OCI-LY3 (cell line): ENCODE data around the gene S1PR5.
A peak's percentile ranks its signal among the peaks of the same experiment; 100 is the strongest.

Experiments
- H2AFZ ChIP-seq: fragments of 200-600, 300-600 bp; shearing (Covaris generic); 2 replicates; pipeline ENCODE4 v1.6.0; 2014; ENCODE audit warnings: antibody characterized with exemption, low read depth, low read length
- H3K27ac ChIP-seq: fragments of 200-600, 300-600 bp; sonication (generic); 2 replicates; pipeline ENCODE4 v1.5.1; 2014; ENCODE audit warnings: mild to moderate bottlenecking, low read length, moderate library complexity, mixed read lengths
- H3K27me3 ChIP-seq: fragments of 200-600, 300-600 bp; sonication (generic); 2 replicates; pipeline ENCODE4 v1.6.1; 2014; ENCODE audit warnings: low read depth, low read length, mixed read lengths
- H3K36me3 ChIP-seq: fragments of 200-600, 300-600 bp; sonication (generic); replicated peaks from 2 replicates; pipeline ENCODE3; 2014; ENCODE audit warnings: low read depth, low read length, mixed read lengths
- H3K4me1 ChIP-seq: fragments of 300-600, 200-600 bp; sonication (generic); 2 replicates; pipeline ENCODE4 v1.6.1; 2014; ENCODE audit warnings: low read length, mixed read lengths
- H3K4me2 ChIP-seq: fragments of 200-600, 300-600 bp; sonication (generic); 2 replicates; pipeline ENCODE4 v1.6.1; 2014; ENCODE audit warnings: low read length, mixed read lengths
- H3K4me3 ChIP-seq: fragments of 300-600, 200-600 bp; sonication (generic); 2 replicates; pipeline ENCODE4 v1.5.1; 2014; ENCODE audit warnings: antibody characterized with exemption, mild to moderate bottlenecking, low read length, moderate library complexity
- H3K79me2 ChIP-seq: fragments of 300-600, 200-600 bp; shearing (Covaris generic); 2 replicates; pipeline ENCODE4 v1.6.1; 2014; ENCODE audit warnings: mild to moderate bottlenecking, low read length, mixed read lengths
- H3K9ac ChIP-seq: fragments of 300-600, 200-600 bp; shearing (Covaris generic); 2 replicates; pipeline ENCODE4 v1.6.0; 2014; ENCODE audit warnings: mild to moderate bottlenecking, low read length, moderate library complexity
- H3K9me3 ChIP-seq: fragments of 200-600, 300-600 bp; shearing (Covaris generic); 2 replicates; pipeline ENCODE4 v1.6.1; 2014; ENCODE audit warnings: low read length, mixed read lengths; ENCODE audit not compliant: insufficient read depth
- H4K20me1 ChIP-seq: fragments of 200-600, 300-600 bp; sonication (generic); 2 replicates; pipeline ENCODE4 v1.6.1; 2016; ENCODE audit warnings: low read length, mixed read lengths; ENCODE audit not compliant: insufficient read depth
- EZH2phosphoT487 ChIP-seq: fragments of 200-600 bp; shearing (Covaris generic); IDR thresholded peaks from 2 replicates; pipeline ENCODE4 v1.6.1; 2018; ENCODE audit warnings: antibody characterized with exemption, mixed run types, low read depth
- TF ChIP-seq, protein P1 (sequence below): fragments of 200-600, 300-600 bp; sonication (generic); IDR thresholded peaks from 2 replicates; pipeline ENCODE4 v1.5.1; 2014; ENCODE audit warnings: antibody characterized with exemption, low read length, low read depth

Gene S1PR5

GRCh38 chr19:10521461-10522171 lies 4.4 kb upstream of the S1PR5 start:
- Histone ChIP-seq H3K4me1 (peaks cover 12% of the 10 kb centered on the region), H3K36me3 (no peaks in the 10 kb centered on the region), H4K20me1 (no peaks in the 10 kb centered on the region), H3K4me3 (no peak overlapping the region), H3K9ac (no peak overlapping the region), H3K9me3 (no peaks in the 10 kb centered on the region), H3K27me3 (peaks cover 32% of the 10 kb centered on the region), H3K79me2 (no peaks in the 10 kb centered on the region), H2AFZ (no peak overlapping the region), H3K27ac (no peak overlapping the region), H3K4me2 (no peak overlapping the region)
- no peak for TF ChIP-seq EZH2phosphoT487
- TF ChIP-seq, protein P1, sequence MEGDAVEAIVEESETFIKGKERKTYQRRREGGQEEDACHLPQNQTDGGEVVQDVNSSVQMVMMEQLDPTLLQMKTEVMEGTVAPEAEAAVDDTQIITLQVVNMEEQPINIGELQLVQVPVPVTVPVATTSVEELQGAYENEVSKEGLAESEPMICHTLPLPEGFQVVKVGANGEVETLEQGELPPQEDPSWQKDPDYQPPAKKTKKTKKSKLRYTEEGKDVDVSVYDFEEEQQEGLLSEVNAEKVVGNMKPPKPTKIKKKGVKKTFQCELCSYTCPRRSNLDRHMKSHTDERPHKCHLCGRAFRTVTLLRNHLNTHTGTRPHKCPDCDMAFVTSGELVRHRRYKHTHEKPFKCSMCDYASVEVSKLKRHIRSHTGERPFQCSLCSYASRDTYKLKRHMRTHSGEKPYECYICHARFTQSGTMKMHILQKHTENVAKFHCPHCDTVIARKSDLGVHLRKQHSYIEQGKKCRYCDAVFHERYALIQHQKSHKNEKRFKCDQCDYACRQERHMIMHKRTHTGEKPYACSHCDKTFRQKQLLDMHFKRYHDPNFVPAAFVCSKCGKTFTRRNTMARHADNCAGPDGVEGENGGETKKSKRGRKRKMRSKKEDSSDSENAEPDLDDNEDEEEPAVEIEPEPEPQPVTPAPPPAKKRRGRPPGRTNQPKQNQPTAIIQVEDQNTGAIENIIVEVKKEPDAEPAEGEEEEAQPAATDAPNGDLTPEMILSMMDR = no peak

DNA sequence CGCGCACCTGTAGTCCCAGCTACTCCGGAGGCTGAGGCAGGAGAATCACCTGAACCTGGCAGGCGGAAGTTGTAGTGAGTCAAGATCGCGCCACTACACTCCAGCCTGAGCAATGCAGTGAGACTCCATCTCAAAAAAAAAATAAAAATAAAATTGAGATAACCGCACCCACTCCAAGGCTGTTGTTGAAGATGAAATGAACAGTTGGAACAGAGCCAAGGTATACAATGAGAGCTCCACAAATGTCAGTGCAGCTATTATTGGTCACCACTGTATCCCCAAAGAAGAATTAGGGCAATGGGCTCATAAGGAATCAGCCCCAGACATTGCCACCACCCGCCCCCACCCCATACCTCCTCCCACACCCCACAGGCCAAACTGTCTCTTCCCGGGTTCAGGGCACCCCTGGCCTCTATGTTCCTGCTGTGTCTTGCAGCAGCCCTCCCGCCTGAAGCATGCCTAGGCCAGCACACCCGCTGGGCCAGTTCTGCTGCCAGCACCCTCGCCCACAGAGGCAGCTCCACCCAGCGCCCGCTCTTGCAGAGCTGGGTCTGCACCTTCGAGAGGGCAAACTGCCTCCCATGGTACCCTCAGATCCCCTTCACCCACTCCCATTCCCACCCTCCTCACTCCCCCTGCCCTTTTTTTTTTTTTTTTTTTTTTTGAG lies 3.5 kb upstream of the S1PR5 start:
- H3K4me2 ChIP-seq = no peak overlapping the region
- no peak overlapping the region for H3K4me3 ChIP-seq
- H2AFZ ChIP-seq = no peak overlapping the region
- no peaks in the 10 kb centered on the region for H4K20me1 ChIP-seq
- peaks cover 32% of the 10 kb centered on the region for H3K27me3 ChIP-seq
- H3K36me3 ChIP-seq = no peaks in the 10 kb centered on the region
- no peak overlapping the region for H3K27ac ChIP-seq
- H3K9me3 ChIP-seq = no peaks in the 10 kb centered on the region
- H3K79me2 ChIP-seq = no peaks in the 10 kb centered on the region
- no peak overlapping the region for H3K9ac ChIP-seq
- H3K4me1 ChIP-seq = peaks cover 12% of the 10 kb centered on the region
- no peak for TF ChIP-seq EZH2phosphoT487
- TF ChIP-seq, protein P1 = no peak

GRCh38 chr19:10519421-10519820 lies 2.2 kb upstream of the S1PR5 start:
- H3K4me3 ChIP-seq = peak overlapping the region; percentile 10
- no peaks in the 10 kb centered on the region for H3K79me2 ChIP-seq
- H3K4me2 ChIP-seq = peak overlapping the region; percentile 42
- H3K4me1 ChIP-seq = peaks cover 12% of the 10 kb centered on the region
- H3K36me3 ChIP-seq = no peaks in the 10 kb centered on the region
- H3K27me3 ChIP-seq = peaks cover 32% of the 10 kb centered on the region
- no peak for TF ChIP-seq EZH2phosphoT487
- TF ChIP-seq, protein P1 = no peak
- peak overlapping the region; percentile 53; the same call in 1 of the 2 replicates for H2AFZ ChIP-seq
- H3K9me3 ChIP-seq = no peaks in the 10 kb centered on the region
- no peak overlapping the region for H3K27ac ChIP-seq
- H3K9ac ChIP-seq = no peak overlapping the region
- H4K20me1 ChIP-seq = no peaks in the 10 kb centered on the region
